HepG2 (cell line): Measurements from ENCODE around the gene ATXN7L3. TPM values are rescaled to one million over a fixed set of nuclear protein-coding genes. Genes with fewer than 3 reads are reported as not detected.

Experiments
- GFI1 ChIP-seq: sonication (generic); formaldehyde crosslinking; IDR thresholded peaks from 2 replicates; pipeline ENCODE4 v1.5.0; 2020; ENCODE audit warnings: missing genetic modification reagents, mild to moderate bottlenecking, borderline replicate concordance
- KLF11 ChIP-seq: IDR thresholded peaks from 2 replicates; pipeline ENCODE4 v1.6.1; 2016; ENCODE audit warnings: missing compliant biosample characterization
- MXD3 ChIP-seq: IDR thresholded peaks from 2 replicates; pipeline ENCODE4 v1.6.1; 2016; ENCODE audit warnings: mild to moderate bottlenecking, missing biosample characterization, missing genetic modification reagents
- NCOA1 ChIP-seq: sonication (generic); formaldehyde crosslinking; IDR thresholded peaks from 2 replicates; pipeline ENCODE4 v1.9.0; 2021; ENCODE audit warnings: missing genetic modification reagents
- PRDM15 ChIP-seq: sonication (generic); formaldehyde crosslinking; IDR thresholded peaks from 2 replicates; pipeline ENCODE4 v1.4.0; 2020; ENCODE audit warnings: missing genetic modification reagents
- PTBP1 ChIP-seq: fragments of 200-400 bp; formaldehyde crosslinking; IDR thresholded peaks from 2 replicates; pipeline ENCODE4 v1.6.1; 2018; ENCODE audit warnings: low read length, low read depth; ENCODE audit not compliant: poor library complexity, severe bottlenecking
- RBFOX2 ChIP-seq: fragments of 200-400 bp; formaldehyde crosslinking; IDR thresholded peaks from 2 replicates; pipeline ENCODE4 v1.6.1; 2017; ENCODE audit warnings: low read depth, mild to moderate bottlenecking, low read length
- REXO4 ChIP-seq: sonication (generic); formaldehyde crosslinking; IDR thresholded peaks from 2 replicates; pipeline ENCODE4 v1.8.0; 2022; ENCODE audit warnings: missing genetic modification reagents, mild to moderate bottlenecking, borderline replicate concordance
- SIN3A ChIP-seq: IDR thresholded peaks from 2 replicates; pipeline ENCODE4 v1.6.1; 2011; ENCODE audit warnings: low read depth, mild to moderate bottlenecking, control low read depth, low read length, borderline replicate concordance
- THAP8 ChIP-seq: sonication (generic); formaldehyde crosslinking; IDR thresholded peaks from 2 replicates; pipeline ENCODE4 v1.5.1; 2020; ENCODE audit warnings: missing genetic modification reagents, mild to moderate bottlenecking, borderline replicate concordance
- THYN1 ChIP-seq: sonication (generic); formaldehyde crosslinking; IDR thresholded peaks from 2 replicates; pipeline ENCODE4 v1.8.1; 2023; ENCODE audit warnings: low read depth, mild to moderate bottlenecking, moderate library complexity, missing genetic modification reagents, borderline replicate concordance
- ZBTB7B ChIP-seq: sonication (generic); formaldehyde crosslinking; IDR thresholded peaks from 2 replicates; pipeline ENCODE4 v1.4.0; 2020; ENCODE audit warnings: missing genetic modification reagents
- ZBTB8A ChIP-seq: sonication (generic); formaldehyde crosslinking; IDR thresholded peaks from 2 replicates; pipeline ENCODE4 v1.4.0; 2020; ENCODE audit warnings: mild to moderate bottlenecking, low read depth, missing genetic modification reagents, borderline replicate concordance
- ZFP36L2 ChIP-seq: sonication (generic); formaldehyde crosslinking; IDR thresholded peaks from 2 replicates; pipeline ENCODE4 v1.4.0; 2020; ENCODE audit warnings: missing genetic modification reagents
- ZNF12 ChIP-seq: sonication (generic); formaldehyde crosslinking; IDR thresholded peaks from 2 replicates; pipeline ENCODE4 v1.5.0; 2020; ENCODE audit warnings: missing genetic modification reagents
- ZNF281 ChIP-seq: sonication (generic); formaldehyde crosslinking; IDR thresholded peaks from 2 replicates; pipeline ENCODE4 v1.4.0; 2020; ENCODE audit warnings: missing genetic modification reagents, borderline replicate concordance
- ZNF329 ChIP-seq: sonication (generic); formaldehyde crosslinking; IDR thresholded peaks from 2 replicates; pipeline ENCODE4 v1.9.0; 2021; ENCODE audit warnings: low read depth, mild to moderate bottlenecking, missing genetic modification reagents
- ZNF44 ChIP-seq: sonication (generic); formaldehyde crosslinking; IDR thresholded peaks from 2 replicates; pipeline ENCODE4 v1.5.1; 2020; ENCODE audit warnings: mild to moderate bottlenecking, missing genetic modification reagents
- ZNF768 ChIP-seq: sonication (generic); formaldehyde crosslinking; IDR thresholded peaks from 2 replicates; pipeline ENCODE4 v1.4.0; 2020; ENCODE audit warnings: missing genetic modification reagents
- ZNF772 ChIP-seq: sonication (generic); formaldehyde crosslinking; IDR thresholded peaks from 2 replicates; pipeline ENCODE4 v1.5.0; 2020; ENCODE audit warnings: mild to moderate bottlenecking, missing genetic modification reagents
- polyA plus RNA-seq, 8 experiments: library from polyadenylated mRNA; depleted of rRNA in 3 of 8; stranded (reverse) in 7 of 8; unstranded in 1 of 8; fragments of >200 nt; fragmentation: Illumina TruSeq in 4 of 8; extraction: Trizol in 4 of 8; gene quantifications; 2 replicates each; pipeline versions ENCODE4 v1.2.1 to v1.2.3, GENCODE V29; 2011 to 2016; ENCODE audit warnings: low read depth in 4 of 8, missing spikeins in 1 of 8, mixed read lengths in 1 of 8; ENCODE audit not compliant: insufficient read depth in 1 of 8
- total RNA-seq, 5 experiments: library from RNA; depleted of rRNA; stranded (reverse); fragments of >200 nt; fragmentation: Illumina TruSeq; extraction: Trizol; gene quantifications; 2 replicates each; pipeline ENCODE4 v1.2.3, GENCODE V29; 2016; ENCODE audit warnings: low read depth in 1 of 5

ATXN7L3 gene
- total and polyA plus RNA-seq, 2 of the 13 experiments (the other 11 are each of a cell fraction or from before 2014, with no cell fraction given), result 44.5 to 59.1 TPM

GRCh38 chr17:44219108-44219615, 19.5 kb upstream of the ATXN7L3 start (continued):
- no peak for TF ChIP-seq ZBTB7B
- no peak for TF ChIP-seq ZBTB8A (CRISPR knock-in tag)
- no peak for TF ChIP-seq ZFP36L2 (CRISPR knock-in tag)
- TF ChIP-seq NCOA1 (CRISPR knock-in tag), result no peak
- TF ChIP-seq ZNF281 (CRISPR knock-in tag), result peak; percentile 31; the same call in 1 of the 2 replicates
- no peak for TF ChIP-seq REXO4 (CRISPR knock-in tag)
- TF ChIP-seq ZNF329, result no peak
- TF ChIP-seq PRDM15, result no peak; the same call in 1 of the 2 replicates
- no peak for TF ChIP-seq ZNF12 (CRISPR knock-in tag)
- no peak for TF ChIP-seq KLF11 (CRISPR knock-in tag)
- no peak for TF ChIP-seq ZNF44 (CRISPR knock-in tag)
- no peak for TF ChIP-seq PTBP1
- TF ChIP-seq THAP8 (CRISPR knock-in tag), result 0 out of 2 replicates have a peak, but pooled peaks have one; percentile 36
- peak; percentile 35; the same call in 1 of the 2 replicates for TF ChIP-seq SIN3A
- TF ChIP-seq ZNF772 (CRISPR knock-in tag), result peak; percentile 55; the same call in 1 of the 2 replicates
- no peak for TF ChIP-seq ZNF768 (CRISPR knock-in tag)
- peak; percentile 43; the same call in 1 of the 2 replicates for TF ChIP-seq MXD3
- TF ChIP-seq GFI1 (CRISPR knock-in tag), result no peak
- TF ChIP-seq THYN1 (CRISPR knock-in tag), result no peak
- peak; percentile 81; the same call in 1 of the 2 replicates for TF ChIP-seq RBFOX2
